PC-9 (cell line): ENCODE measurements around the gene LMTK3.

Source experiments
- CTCF ChIP-seq: fragments of 200-600 bp; sonication (generic); conservative IDR thresholded peaks from 2 replicates; pipeline ENCODE4 v1.6.1; 2017; ENCODE audit warnings: mixed run types, antibody characterized with exemption, mild to moderate bottlenecking, moderate library complexity
- EZH2 ChIP-seq: fragments of 200-600 bp; sonication (generic); IDR thresholded peaks from 2 replicates; pipeline ENCODE4 v1.8.0; 2017; ENCODE audit warnings: antibody characterized with exemption, low read depth

DNA sequence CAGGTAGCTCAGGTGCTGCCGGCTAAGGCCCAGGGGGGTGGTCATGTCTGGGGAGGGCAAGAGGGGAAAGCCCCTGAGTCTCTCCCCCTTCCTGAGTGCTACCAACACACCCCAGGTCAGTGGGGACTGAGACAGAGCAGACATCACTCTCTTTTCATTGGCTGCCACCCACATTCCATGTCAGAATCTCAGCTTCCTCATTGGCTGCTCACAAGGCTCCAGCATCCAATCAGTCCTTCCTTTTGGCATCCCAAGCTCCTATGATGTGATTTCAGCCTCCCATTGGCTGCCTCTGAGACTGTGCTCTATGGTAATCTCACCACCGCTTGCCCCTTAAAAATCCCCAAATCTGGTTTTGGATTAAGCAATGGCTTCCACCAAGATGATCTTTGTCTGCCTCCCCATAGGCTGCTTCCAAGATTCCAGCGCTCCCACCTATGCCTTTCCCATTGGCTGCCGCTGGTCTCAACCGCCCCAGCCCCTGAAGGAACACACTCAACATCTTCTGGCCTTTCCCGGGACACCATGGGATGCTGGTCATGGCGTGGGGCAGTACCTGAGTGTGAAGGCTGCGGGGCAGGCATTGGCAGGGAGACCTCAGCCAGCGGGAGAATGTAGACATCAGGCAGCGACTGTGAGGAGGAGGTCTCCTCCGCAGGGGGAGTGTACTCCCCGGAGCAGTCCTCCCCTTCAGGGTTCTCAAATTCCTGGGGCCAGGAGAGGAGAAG is 2.0 kb downstream of the LMTK3 start:
- TF ChIP-seq CTCF: no peak
- TF ChIP-seq EZH2: no peak
